AG09319 (cell line): ENCODE results near the gene ACACA.

ENCODE experiments used
- DNase-seq: peaks from one replicate; pipeline ENCODE4 v3.0.0-alpha.2; 2010; ENCODE audit warnings: low read depth; ENCODE audit errors: extremely low read depth
- CTCF ChIP-seq: IDR thresholded peaks from 2 replicates; pipeline ENCODE4 v1.5.1; 2011; ENCODE audit warnings: low read depth, mild to moderate bottlenecking, inconsistent platforms, low read length, moderate library complexity

Gene ACACA

GRCh38 chr17:37247825-37248224 lies 158.8 kb downstream of the ACACA start:
- no peak for TF ChIP-seq CTCF
- no peak for DNase-seq

DNA sequence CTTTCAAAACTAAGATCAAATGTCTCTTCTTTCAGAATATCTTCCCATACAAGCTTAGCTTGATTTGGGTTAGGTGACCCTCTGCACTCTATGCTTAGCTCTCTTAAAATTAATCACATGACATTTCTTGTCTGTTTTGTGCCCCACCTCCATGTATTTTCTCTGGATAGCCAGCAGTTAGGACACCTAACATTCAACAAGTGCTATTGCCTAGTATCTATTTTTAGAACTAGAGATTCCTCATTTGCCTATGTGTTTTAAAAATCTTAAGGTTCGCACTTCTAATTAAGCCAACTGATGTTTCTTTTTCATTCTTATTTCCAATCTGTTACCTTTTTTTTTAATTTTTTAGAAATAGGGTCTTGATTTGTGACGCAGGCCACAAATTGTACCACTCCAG lies 160.6 kb downstream of the ACACA start:
- no peak for DNase-seq
- no peak for TF ChIP-seq CTCF

DNA sequence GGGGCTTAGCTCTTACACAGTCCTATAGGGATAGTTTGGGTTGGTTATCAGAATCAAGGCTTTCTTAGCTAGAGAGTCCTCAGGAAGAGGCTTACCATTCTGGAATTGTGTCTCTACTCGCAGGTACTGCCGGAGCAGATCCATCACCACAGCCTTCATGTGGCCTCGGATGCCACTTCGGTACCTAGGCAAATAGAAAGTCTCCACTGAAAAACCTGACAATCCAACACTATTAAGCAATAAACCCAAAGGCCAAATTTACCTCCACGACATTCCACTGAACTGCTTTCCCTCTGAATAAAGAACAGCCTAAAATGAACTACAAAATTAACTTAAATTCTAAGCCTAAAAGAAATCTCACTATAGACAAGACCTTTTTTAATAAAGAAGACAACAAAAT lies 166.3 kb downstream of the ACACA start:
- no peak for TF ChIP-seq CTCF
- no peak for DNase-seq

DNA sequence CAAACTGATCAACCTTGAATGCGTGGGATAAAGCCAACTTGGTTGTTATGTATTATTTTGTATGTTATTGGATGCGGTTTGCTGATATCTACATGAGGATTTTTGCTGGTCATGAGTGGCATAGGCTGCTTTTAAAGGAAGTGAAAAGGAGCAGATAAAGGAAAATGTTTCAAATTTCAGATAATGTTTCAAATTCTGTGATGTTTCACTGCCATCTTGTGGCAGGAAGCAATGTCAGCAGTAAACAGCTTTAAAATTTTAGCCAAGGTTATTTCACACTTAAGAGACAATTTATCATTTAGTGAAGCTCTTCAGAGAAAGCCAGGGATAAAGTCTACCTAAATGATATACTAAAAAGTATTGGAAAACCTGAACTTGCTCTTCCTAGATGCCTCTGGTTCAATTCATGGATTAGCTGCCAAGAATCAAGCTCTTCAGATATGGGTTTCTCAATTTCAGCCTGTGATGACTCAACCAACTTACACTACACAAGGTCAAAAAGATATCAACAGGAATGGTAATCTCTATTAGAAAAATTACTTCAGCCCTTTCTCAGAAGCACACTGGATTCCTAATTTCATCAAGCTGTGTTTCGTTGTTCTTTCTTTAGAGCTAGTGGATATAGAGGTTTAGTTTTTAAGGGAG lies 166.8 kb downstream of the ACACA start:
- DNase-seq, result peak; percentile 20
- peak; percentile 70 for TF ChIP-seq CTCF

DNA sequence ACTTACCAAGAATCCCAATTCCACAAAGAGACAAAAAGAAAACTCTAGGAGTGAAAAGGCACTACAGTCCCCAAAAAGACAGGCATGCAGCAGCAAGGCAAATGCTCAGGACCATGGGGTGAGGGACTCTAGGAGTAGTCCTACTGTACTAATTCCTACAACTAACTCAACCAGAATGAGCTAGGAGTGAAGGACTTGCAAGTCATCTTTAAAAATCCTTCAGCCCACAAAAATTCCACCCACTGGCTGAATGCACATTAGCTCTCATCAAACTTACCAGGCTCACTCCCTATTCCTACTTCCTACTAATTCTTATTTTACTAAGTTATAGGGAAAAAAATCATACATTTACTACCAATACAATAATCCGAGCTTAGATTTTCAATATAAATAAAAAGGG lies 172.5 kb downstream of the ACACA start:
- no peak for DNase-seq
- TF ChIP-seq CTCF, result no peak

GRCh38 chr17:37233036-37233435 lies 173.6 kb downstream of the ACACA start:
- no peak for DNase-seq
- TF ChIP-seq CTCF, result no peak

DNA sequence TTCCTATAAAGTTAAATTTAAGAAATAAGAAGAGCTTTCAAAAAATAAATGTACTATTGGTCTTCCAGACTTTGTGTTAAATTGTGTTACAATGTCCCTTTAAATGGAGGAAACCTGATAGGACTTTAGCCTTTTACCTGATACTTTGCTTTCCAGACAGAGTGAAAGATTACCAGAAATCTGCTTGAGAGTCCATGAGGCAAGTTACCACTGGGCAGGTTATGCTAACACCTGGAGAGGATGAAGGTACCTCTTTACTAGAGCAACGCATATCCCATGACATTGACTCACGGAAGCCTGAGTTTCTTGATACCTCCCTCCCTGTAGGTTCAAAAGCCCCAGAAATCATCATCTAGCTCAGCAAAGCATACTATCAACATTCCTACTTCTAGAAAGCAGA lies 174.7 kb downstream of the ACACA start:
- DNase-seq, result no peak
- TF ChIP-seq CTCF, result no peak
